SU-DHL-6 (cell line): ENCODE measurements around the gene LY6G6C.

ENCODE experiments used
- H2AFZ ChIP-seq: fragments of 200-600 bp; sonication (generic); 2 replicates; pipeline ENCODE4 v1.6.1; 2014; ENCODE audit warnings: low read depth, mild to moderate bottlenecking, moderate library complexity, mixed read lengths, antibody characterized with exemption, low read length; ENCODE audit not compliant: severe bottlenecking
- H3F3A ChIP-seq: fragments of 200-600 bp; shearing (Covaris generic); 2 replicates; pipeline ENCODE4 v1.6.0; 2016; ENCODE audit warnings: antibody characterized with exemption, mild to moderate bottlenecking; ENCODE audit not compliant: insufficient read depth
- H3K27ac ChIP-seq: fragments of 200-600 bp; sonication (generic); 2 replicates; pipeline ENCODE4 v1.5.1; 2016; ENCODE audit warnings: low read depth, mild to moderate bottlenecking, low read length, moderate library complexity, mixed read lengths
- H3K27me3 ChIP-seq: fragments of 200-600 bp; sonication (generic), shearing (Covaris generic); 2 replicates; pipeline ENCODE4 v1.6.0; 2014; ENCODE audit warnings: mild to moderate bottlenecking, low read length
- H3K36me3 ChIP-seq: fragments of 200-600 bp; sonication (generic); 2 replicates; pipeline ENCODE4 v1.6.1; 2014; ENCODE audit warnings: mild to moderate bottlenecking, low read length, mixed read lengths
- H3K4me2 ChIP-seq: fragments of 300-600, 200-600 bp; shearing (Covaris generic), sonication (generic); 2 replicates; pipeline ENCODE4 v1.6.0; 2014; ENCODE audit warnings: low read length, low read depth, mild to moderate bottlenecking; ENCODE audit not compliant: poor library complexity, severe bottlenecking
- H3K4me3 ChIP-seq: fragments of 200-600 bp; sonication (generic); 2 replicates; pipeline ENCODE4 v1.5.1; 2014; ENCODE audit warnings: antibody characterized with exemption, low read length, mild to moderate bottlenecking, mixed read lengths; ENCODE audit not compliant: insufficient read depth, poor library complexity, severe bottlenecking
- H3K79me2 ChIP-seq: fragments of 200-600 bp; sonication (generic); 2 replicates; pipeline ENCODE4 v1.6.1; 2014; ENCODE audit warnings: mild to moderate bottlenecking, low read length, moderate library complexity; ENCODE audit not compliant: insufficient read depth
- H3K9ac ChIP-seq: fragments of 200-600 bp; sonication (generic); 2 replicates; pipeline ENCODE4 v1.7.0; 2014; ENCODE audit warnings: mild to moderate bottlenecking, low read length
- H3K9me2 ChIP-seq: fragments of 200-600 bp; sonication (generic); replicated peaks from 2 replicates; pipeline ENCODE4 v1.6.1; 2014; ENCODE audit warnings: low read length; ENCODE audit not compliant: insufficient read depth
- H3K9me3 ChIP-seq: fragments of 200-600 bp; sonication (generic); 2 replicates; pipeline ENCODE4 v1.6.1; 2014; ENCODE audit warnings: low read length, mixed read lengths; ENCODE audit not compliant: insufficient read depth
- H4K20me1 ChIP-seq: fragments of 200-600 bp; sonication (generic); 2 replicates; pipeline ENCODE4 v1.6.1; 2014; ENCODE audit warnings: low read depth, mild to moderate bottlenecking, antibody characterized with exemption, low read length, moderate library complexity, mixed read lengths
- EZH2phosphoT487 ChIP-seq: fragments of 200-600 bp; sonication (generic), shearing (Covaris generic); conservative IDR thresholded peaks from 2 replicates; pipeline ENCODE4 v1.6.1; 2018; ENCODE audit warnings: mild to moderate bottlenecking, antibody characterized with exemption, low read length, moderate library complexity, mixed read lengths
- TF ChIP-seq, protein P1 (sequence below): fragments of 200-600 bp; sonication (generic); IDR thresholded peaks from one replicate; pipeline ENCODE4 v1.5.1; 2017; ENCODE audit warnings: antibody characterized with exemption, mild to moderate bottlenecking, low read length, moderate library complexity; ENCODE audit not compliant: insufficient read depth, poor library complexity, severe bottlenecking

LY6G6C gene

GRCh38 chr6:31697555-31697954, 24.0 kb downstream of the LY6G6C start:
- Histone ChIP-seq H3K9me2 (no peaks in the 10 kb centered on the region), H3K36me3 (peaks cover 7% of the 10 kb centered on the region; the same call in 1 of the 2 replicates), H3K4me2 (no peak overlapping the region), H3K79me2 (peaks cover 23% of the 10 kb centered on the region), H3K9me3 (no peaks in the 10 kb centered on the region), H4K20me1 (no peaks in the 10 kb centered on the region), H3K4me3 (no peak overlapping the region), H3K27me3 (no peaks in the 10 kb centered on the region), H2AFZ (no peak overlapping the region), H3K27ac (no peak overlapping the region), H3F3A (0 out of 2 replicates have a peak, but pooled peaks cover 7% of the 10 kb centered on the region), H3K9ac (no peak overlapping the region)
- TF ChIP-seq, protein P1, sequence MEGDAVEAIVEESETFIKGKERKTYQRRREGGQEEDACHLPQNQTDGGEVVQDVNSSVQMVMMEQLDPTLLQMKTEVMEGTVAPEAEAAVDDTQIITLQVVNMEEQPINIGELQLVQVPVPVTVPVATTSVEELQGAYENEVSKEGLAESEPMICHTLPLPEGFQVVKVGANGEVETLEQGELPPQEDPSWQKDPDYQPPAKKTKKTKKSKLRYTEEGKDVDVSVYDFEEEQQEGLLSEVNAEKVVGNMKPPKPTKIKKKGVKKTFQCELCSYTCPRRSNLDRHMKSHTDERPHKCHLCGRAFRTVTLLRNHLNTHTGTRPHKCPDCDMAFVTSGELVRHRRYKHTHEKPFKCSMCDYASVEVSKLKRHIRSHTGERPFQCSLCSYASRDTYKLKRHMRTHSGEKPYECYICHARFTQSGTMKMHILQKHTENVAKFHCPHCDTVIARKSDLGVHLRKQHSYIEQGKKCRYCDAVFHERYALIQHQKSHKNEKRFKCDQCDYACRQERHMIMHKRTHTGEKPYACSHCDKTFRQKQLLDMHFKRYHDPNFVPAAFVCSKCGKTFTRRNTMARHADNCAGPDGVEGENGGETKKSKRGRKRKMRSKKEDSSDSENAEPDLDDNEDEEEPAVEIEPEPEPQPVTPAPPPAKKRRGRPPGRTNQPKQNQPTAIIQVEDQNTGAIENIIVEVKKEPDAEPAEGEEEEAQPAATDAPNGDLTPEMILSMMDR, result no peak
- no peak for TF ChIP-seq EZH2phosphoT487

DNA sequence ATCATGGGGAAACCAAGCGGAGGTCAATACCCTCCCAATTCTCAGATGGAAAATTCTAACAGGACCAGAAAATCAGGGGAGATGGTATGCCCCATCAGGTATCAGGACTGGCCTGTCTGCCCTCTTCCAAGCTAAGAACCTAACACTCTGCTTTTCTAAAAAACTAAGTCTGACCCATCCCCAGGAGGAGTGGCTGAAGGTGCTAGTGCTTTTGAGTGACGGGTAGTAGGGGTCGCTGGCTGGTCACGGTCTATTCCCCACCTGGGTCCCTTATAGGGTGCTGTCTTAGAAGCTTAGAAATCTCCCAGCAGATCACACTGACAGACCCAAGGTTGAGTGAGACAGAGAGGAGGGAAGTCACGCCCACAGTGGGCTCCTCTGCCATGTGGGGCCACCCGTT, 28.0 kb downstream of the LY6G6C start:
- H3K27me3 ChIP-seq, result no peaks in the 10 kb centered on the region
- H3K9me2 ChIP-seq, result no peaks in the 10 kb centered on the region
- H3F3A ChIP-seq, result 0 out of 2 replicates have a peak, but pooled peaks cover 7% of the 10 kb centered on the region
- no peak overlapping the region for H2AFZ ChIP-seq
- no peak overlapping the region for H3K9ac ChIP-seq
- no peaks in the 10 kb centered on the region for H3K79me2 ChIP-seq
- TF ChIP-seq, protein P1, result no peak
- no peak for TF ChIP-seq EZH2phosphoT487
- no peak overlapping the region for H3K4me3 ChIP-seq
- H3K9me3 ChIP-seq, result no peaks in the 10 kb centered on the region
- H3K4me2 ChIP-seq, result no peak overlapping the region
- H4K20me1 ChIP-seq, result no peaks in the 10 kb centered on the region
- H3K36me3 ChIP-seq, result peaks cover 5% of the 10 kb centered on the region; the same call in 1 of the 2 replicates
- H3K27ac ChIP-seq, result no peak overlapping the region

DNA sequence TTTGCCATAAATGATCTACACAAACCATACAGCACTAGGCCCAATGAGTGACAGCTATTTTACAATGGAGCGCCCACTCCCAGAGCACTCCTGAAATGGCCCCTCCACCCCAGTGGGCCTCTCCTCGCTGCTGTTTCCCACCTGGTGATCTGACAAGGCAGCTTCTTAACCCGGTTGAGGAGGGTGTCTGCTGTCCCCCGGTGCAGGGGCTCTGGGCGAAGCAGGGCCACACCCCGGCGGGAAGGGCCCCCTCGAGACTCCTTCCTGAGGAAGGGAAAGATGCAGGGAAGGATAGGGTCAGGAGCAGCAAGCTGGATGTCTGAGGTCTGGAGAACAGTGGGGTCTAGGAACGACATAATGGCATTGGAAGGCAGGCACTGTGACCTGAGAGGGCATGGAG, 28.7 kb downstream of the LY6G6C start:
- H3K9me3 ChIP-seq, result no peaks in the 10 kb centered on the region
- no peak overlapping the region for H3K4me3 ChIP-seq
- H3K9me2 ChIP-seq, result no peaks in the 10 kb centered on the region
- no peak overlapping the region for H3K9ac ChIP-seq
- H3K36me3 ChIP-seq, result peaks cover 5% of the 10 kb centered on the region; the same call in 1 of the 2 replicates
- H3F3A ChIP-seq, result 0 out of 2 replicates have a peak, but pooled peaks cover 3% of the 10 kb centered on the region
- no peaks in the 10 kb centered on the region for H3K79me2 ChIP-seq
- no peaks in the 10 kb centered on the region for H3K27me3 ChIP-seq
- no peak overlapping the region for H3K27ac ChIP-seq
- H3K4me2 ChIP-seq, result no peak overlapping the region
- H2AFZ ChIP-seq, result no peak overlapping the region
- TF ChIP-seq EZH2phosphoT487, result no peak
- TF ChIP-seq, protein P1, result no peak
- H4K20me1 ChIP-seq, result no peaks in the 10 kb centered on the region
